ENCODE data around the gene TBC1D24. TPM values are rescaled to one million over a fixed set of nuclear protein-coding genes. Genes with fewer than 3 reads are reported as not detected.

The TBC1D24 gene
- total RNA-seq, 1 experiment from 2014 or later = 24.6 TPM

DNA sequence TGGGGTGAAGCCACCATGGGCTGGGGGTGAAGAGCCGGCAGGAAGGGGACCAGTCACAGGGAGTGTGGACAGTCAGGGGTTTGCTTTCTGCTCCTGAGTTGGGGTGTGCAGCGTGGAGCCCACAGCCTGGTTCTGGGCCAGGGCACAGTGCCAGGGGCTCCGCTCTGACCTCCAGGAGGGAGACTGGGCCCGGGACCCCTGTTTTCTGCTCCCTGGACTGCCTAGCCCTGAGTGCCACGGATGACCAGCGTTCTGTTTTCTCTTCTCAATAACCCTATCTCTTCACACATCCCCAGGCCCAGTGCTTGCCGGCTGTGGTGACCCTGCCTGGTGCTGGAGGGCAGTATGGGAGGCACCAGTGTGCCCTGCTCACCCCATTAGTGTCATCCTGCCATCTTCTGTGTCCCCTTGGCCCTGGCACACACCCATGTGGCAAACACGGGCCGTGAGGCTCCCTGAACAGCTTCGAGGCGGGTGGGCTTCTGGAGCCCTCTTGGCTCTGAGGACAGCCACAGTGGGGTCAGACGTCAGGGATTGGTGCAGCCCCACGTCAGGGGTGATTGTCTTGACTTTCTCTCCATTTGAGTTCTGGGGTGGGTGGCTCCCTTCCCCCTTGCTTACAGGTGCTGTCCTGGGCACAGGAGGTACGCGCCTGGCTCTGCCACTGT lies 55.2 kb downstream of the TBC1D24 start:
- ChIA-PET CTCF (no interaction called here), RAD21 (ENCODE audit: low non-redundant PET in 1 of 2, low total read pairs in 2 of 2, uncharacterized antibody in 2 of 2, unreplicated experiment in 2 of 2) (no interaction called here), POLR2A (no interaction called here)
- intact Hi-C loops (cut with micrococcal nuclease) = no loop called here
- H3K4me2 ChIP-seq (ENCODE audit: low read length) = no peak overlapping the region
- H3K9me3 ChIP-seq (ENCODE audit: control insufficient read depth in 1 of 2, insufficient read depth in 1 of 2, low read depth in 1 of 2, low read length in 2 of 2) = no peaks in the 10 kb centered on the region
- H3K27ac ChIP-seq (ENCODE audit: low read depth, low read length) = no peak overlapping the region; the same call in 1 of the 2 replicates
- no peak overlapping the region for H3K9ac ChIP-seq (ENCODE audit: low read length)
- no peak for DNase-seq (ENCODE audit: low read depth, low spot score)
- H3K27me3 ChIP-seq (ENCODE audit: insufficient read depth, low read length) = no peaks in the 10 kb centered on the region
- no TSS peak for BruUV-seq (replicated peaks)
- TF ChIP-seq, protein P1, sequence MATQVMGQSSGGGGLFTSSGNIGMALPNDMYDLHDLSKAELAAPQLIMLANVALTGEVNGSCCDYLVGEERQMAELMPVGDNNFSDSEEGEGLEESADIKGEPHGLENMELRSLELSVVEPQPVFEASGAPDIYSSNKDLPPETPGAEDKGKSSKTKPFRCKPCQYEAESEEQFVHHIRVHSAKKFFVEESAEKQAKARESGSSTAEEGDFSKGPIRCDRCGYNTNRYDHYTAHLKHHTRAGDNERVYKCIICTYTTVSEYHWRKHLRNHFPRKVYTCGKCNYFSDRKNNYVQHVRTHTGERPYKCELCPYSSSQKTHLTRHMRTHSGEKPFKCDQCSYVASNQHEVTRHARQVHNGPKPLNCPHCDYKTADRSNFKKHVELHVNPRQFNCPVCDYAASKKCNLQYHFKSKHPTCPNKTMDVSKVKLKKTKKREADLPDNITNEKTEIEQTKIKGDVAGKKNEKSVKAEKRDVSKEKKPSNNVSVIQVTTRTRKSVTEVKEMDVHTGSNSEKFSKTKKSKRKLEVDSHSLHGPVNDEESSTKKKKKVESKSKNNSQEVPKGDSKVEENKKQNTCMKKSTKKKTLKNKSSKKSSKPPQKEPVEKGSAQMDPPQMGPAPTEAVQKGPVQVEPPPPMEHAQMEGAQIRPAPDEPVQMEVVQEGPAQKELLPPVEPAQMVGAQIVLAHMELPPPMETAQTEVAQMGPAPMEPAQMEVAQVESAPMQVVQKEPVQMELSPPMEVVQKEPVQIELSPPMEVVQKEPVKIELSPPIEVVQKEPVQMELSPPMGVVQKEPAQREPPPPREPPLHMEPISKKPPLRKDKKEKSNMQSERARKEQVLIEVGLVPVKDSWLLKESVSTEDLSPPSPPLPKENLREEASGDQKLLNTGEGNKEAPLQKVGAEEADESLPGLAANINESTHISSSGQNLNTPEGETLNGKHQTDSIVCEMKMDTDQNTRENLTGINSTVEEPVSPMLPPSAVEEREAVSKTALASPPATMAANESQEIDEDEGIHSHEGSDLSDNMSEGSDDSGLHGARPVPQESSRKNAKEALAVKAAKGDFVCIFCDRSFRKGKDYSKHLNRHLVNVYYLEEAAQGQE (IDR thresholded peaks at IDR 0.05; ENCODE audit: low read depth) = no peak
- no peak for TF ChIP-seq YY1 (IDR thresholded peaks at IDR 0.05; ENCODE audit: extremely low read depth, insufficient replicate concordance, low read depth, low read length)
- no peak for TF ChIP-seq FOSL1 (IDR thresholded peaks at IDR 0.05; ENCODE audit: low read depth)
- no peak for TF ChIP-seq SP1 (IDR thresholded peaks at IDR 0.05; ENCODE audit: low read depth)
- no peak for TF ChIP-seq TCF7L2 (IDR thresholded peaks at IDR 0.05; ENCODE audit: borderline replicate concordance, extremely low read depth, insufficient read depth, insufficient read length)
- no peak for TF ChIP-seq ZNF274 (IDR thresholded peaks at IDR 0.05; ENCODE audit: low read depth, low read length)
- no peak for TF ChIP-seq RAD21 (IDR thresholded peaks at IDR 0.05; ENCODE audit: low read depth)
- TF ChIP-seq ZFX (IDR thresholded peaks at IDR 0.05) = no peak
- no peak for TF ChIP-seq ELF1 (IDR thresholded peaks at IDR 0.05; ENCODE audit: borderline replicate concordance, low read depth)
- TF ChIP-seq EZH2phosphoT487 (IDR thresholded peaks at IDR 0.05; ENCODE audit: borderline replicate concordance) = no peak
- peaks cover 3 to 22% of the 10 kb centered on the region in 2 experiments; a peak in 2 of 4 replicates for H3K36me3 ChIP-seq (ENCODE audit: control insufficient read depth in 1 of 2, insufficient read depth in 2 of 2, low read length in 2 of 2)
- H2AFZ ChIP-seq (ENCODE audit: low read depth, low read length, poor library complexity, severe bottlenecking) = no peak overlapping the region
- H3K4me3 ChIP-seq (replicated peaks in 1 of 2; ENCODE audit: low read depth in 1 of 2, low read length in 2 of 2) = no peak overlapping the region
- H4K20me1 ChIP-seq (ENCODE audit: insufficient read depth) = no peaks in the 10 kb centered on the region
- peaks cover 6% of the 10 kb centered on the region for H3K79me2 ChIP-seq (ENCODE audit: insufficient read depth, low read length)
- H3K9me2 ChIP-seq (ENCODE audit: insufficient read depth) = no peaks in the 10 kb centered on the region
- H3K4me1 ChIP-seq (ENCODE audit: control insufficient read depth in 1 of 2, insufficient read depth in 2 of 2, low read length in 2 of 2) = peaks cover 6 to 29% of the 10 kb centered on the region in 2 experiments; a peak in 3 of 4 replicates
- ATAC-seq = no peak
